Activated CD8-positive, alpha-beta T cell treated with anti-CD3 and anti-CD28 coated beads, Interleukin-2, amount 10 ng/mL, durations not matched to agents 7 days and 5 days (primary cell): ENCODE results near the gene KRTAP4-16. TPM values are rescaled to one million over a fixed set of nuclear protein-coding genes. Genes with fewer than 3 reads are reported as not detected.
"Not testable (repeated sequence)": the region's sequence is repeated elsewhere in the genome, so short reads cannot be mapped to it uniquely, and the experiment has no call there.

Experiments used
- ATAC-seq: fragments of 150-1000 bp; cut with Tn5 transposase; one replicate; pipeline ENCODE4 v1.10.0; 2021; ENCODE audit warnings: moderate library complexity
- CTCF ChIA-PET: fragments of 350-600 bp; sonication (Branson Sonifier 250); formaldehyde crosslinking; loops from one replicate; lab custom pipeline; 2021; ENCODE audit warnings: antibody characterized with exemption; lab: Charles Lee
- POLR2A ChIA-PET: fragments of 350-600 bp; sonication (Branson Sonifier 250); formaldehyde crosslinking; loops from one replicate; lab custom pipeline; 2021; ENCODE audit warnings: antibody characterized with exemption; lab: Charles Lee
- DNase-seq: peaks from one replicate; pipeline ENCODE4 v3.0.0-alpha.2; 2020
- H3K27ac Mint-ChIP-seq: one replicate; pipeline ENCODE4 v1.8.0; 2021; ENCODE audit warnings: mild to moderate bottlenecking, mixed read lengths
- H3K27me3 Mint-ChIP-seq: one replicate; pipeline ENCODE4 v1.8.0; 2021; ENCODE audit warnings: low read depth, mixed read lengths
- H3K36me3 Mint-ChIP-seq: one replicate; pipeline ENCODE4 v1.8.0; 2021; ENCODE audit warnings: low read depth, mixed read lengths
- H3K4me1 Mint-ChIP-seq: one replicate; pipeline ENCODE4 v1.8.0; 2021; ENCODE audit warnings: low read depth, mixed read lengths
- H3K4me3 Mint-ChIP-seq: one replicate; pipeline ENCODE4 v1.8.0; 2021; ENCODE audit warnings: mild to moderate bottlenecking, mixed read lengths
- H3K9me3 Mint-ChIP-seq: one replicate; pipeline ENCODE4 v1.8.0; 2022; ENCODE audit warnings: mixed read lengths; ENCODE audit not compliant: insufficient read depth
- total RNA-seq, 2 experiments: library from RNA; stranded (reverse); gene quantifications; one replicate each; pipeline ENCODE4 v1.2.3, GENCODE V29; 2021

The KRTAP4-16 gene
- total RNA-seq, 2 experiments from 2014 or later = not detected

DNA sequence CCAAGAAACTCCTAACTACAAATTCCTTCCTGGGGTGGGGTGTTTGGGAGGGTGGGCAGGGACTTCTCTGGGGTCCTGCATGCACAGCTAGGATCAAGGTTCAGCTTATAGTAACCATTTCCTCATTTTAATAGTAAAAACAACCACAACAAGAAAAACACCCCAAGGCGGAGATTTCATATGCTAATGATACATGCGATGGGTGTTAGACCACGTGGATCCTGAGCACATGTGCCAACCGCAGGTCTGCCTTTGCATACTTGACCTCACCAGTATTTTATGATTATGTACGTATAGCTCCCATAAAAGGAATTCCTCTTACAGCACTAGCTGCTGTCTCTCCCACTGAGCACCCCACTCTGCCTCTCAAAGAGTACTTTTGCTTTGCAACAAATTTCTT is 14.3 kb upstream of the KRTAP4-16 start:
- H3K4me3 Mint-ChIP-seq = no peak overlapping the region
- DNase-seq (no peak), ATAC-seq (no peak)
- H3K36me3 Mint-ChIP-seq = peaks cover 6% of the 10 kb centered on the region
- ChIA-PET CTCF (interaction anchor here (1.4 kb wide), 1 partner anchor 213 kb away, joined by 3 read pairs; no protein-coding TSS in a partner anchor), POLR2A (no interaction called here)
- peaks cover 10% of the 10 kb centered on the region for H3K4me1 Mint-ChIP-seq
- H3K9me3 Mint-ChIP-seq = peaks cover 10% of the 10 kb centered on the region
- H3K27me3 Mint-ChIP-seq = peaks cover 3% of the 10 kb centered on the region
- H3K27ac Mint-ChIP-seq = no peak overlapping the region

DNA sequence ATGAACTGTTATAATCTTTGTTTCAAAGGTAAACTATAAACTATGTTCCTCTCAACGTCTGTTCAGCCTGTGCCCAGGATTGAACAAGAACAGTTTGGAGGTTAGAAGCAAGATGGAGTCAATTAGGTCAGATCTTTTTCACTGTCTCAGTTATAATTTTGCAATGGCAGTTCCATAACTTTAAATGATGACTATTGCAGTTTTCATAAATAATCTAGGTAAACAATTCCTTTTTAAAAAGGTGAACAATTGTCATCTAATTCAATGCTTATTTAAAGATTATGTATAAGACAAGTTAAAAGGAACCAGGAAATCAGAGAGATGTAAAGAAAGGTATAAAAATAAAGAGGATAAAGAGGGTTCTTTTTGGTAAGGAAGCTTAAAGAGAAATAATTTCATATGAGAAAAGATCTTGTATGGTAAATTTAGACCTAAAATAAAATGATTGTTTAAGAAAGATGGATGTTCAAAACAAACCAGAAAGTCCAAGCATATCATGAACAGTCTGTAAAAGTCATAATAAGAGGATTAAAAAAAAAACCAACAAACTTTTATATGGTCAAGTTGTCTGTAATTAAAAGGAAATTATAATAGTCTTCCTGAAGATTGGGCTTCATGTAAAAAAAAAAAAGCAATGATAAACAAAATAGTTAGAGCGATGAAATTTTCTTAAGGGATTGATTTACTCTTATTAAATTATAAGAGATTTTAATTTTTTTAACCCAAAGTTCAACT is 9.3 kb upstream of the KRTAP4-16 start:
- Mint-ChIP-seq H3K36me3 (peaks cover 3% of the 10 kb centered on the region), H3K4me3 (no peak overlapping the region), H3K27me3 (no peaks in the 10 kb centered on the region), H3K27ac (no peak overlapping the region), H3K9me3 (peaks cover 15% of the 10 kb centered on the region), H3K4me1 (peaks cover 7% of the 10 kb centered on the region)
- ATAC-seq (no peak), DNase-seq (no peak)
- ChIA-PET CTCF (no interaction called here), POLR2A (interaction anchor here (0.7 kb wide), 1 partner anchor 9 kb away, joined by 3 read pairs; no protein-coding TSS in a partner anchor)

DNA sequence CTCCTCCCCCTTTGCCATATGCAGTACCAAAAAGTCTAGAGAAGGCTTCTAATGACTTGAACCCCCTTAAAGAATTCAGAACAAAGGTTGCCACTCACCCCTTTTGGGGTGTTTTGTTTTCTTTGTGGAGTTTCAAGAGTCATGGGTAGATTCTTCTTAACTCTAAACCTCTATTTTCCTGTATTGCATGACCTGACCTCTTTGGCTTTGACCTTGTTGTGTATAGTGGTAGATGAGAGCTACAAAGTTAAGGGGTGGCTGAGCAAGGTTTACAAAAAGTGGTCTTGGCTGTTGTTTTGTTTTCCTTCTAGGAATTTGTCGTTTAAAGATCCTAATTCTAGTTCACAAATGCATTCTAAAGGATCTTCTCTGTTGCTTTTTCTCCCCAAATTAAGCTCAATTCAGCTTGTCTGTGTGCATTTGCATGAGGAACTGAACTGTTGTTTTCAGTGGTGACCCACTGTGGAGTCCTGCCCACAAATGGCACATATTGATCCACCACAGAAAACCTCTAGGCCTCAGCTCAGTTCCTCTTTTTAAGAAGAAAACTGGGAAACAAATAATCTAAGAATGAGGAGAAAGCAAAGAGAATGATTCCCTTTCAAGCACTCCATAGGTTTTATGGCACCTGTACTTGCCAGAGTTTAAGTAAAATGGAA is 6.8 kb upstream of the KRTAP4-16 start:
- H3K36me3 Mint-ChIP-seq, H3K27ac Mint-ChIP-seq, POLR2A ChIA-PET, ATAC-seq, H3K4me1 Mint-ChIP-seq, H3K4me3 Mint-ChIP-seq, H3K27me3 Mint-ChIP-seq, CTCF ChIA-PET, DNase-seq: not testable (repeated sequence)
- H3K9me3 Mint-ChIP-seq = peaks cover 15% of the 10 kb centered on the region

- Mint-ChIP-seq H3K4me1 (peaks cover 7% of the 10 kb centered on the region), H3K9me3 (peaks cover 12% of the 10 kb centered on the region), H3K4me3 (no peak overlapping the region), H3K27me3 (peaks cover 2% of the 10 kb centered on the region), H3K36me3 (peaks cover 2% of the 10 kb centered on the region), H3K27ac (no peak overlapping the region)
- POLR2A ChIA-PET = no interaction called here
- ATAC-seq = no peak
- CTCF ChIA-PET = no interaction called here
- DNase-seq = no peak
Observed at GRCh38 chr17:41107941-41108450, 6.0 kb upstream of the KRTAP4-16 start.

GRCh38 chr17:41105347-41105746 is 3.3 kb upstream of the KRTAP4-16 start, which contains the start of gene KRTAP4-9:
KRTAP4-9 (plus strand) TSS chr17:41105389; CDS start chr17:41105389, 0 bp downstream.
- H3K4me3 Mint-ChIP-seq, DNase-seq, POLR2A ChIA-PET, H3K27ac Mint-ChIP-seq, H3K27me3 Mint-ChIP-seq, H3K9me3 Mint-ChIP-seq, ATAC-seq, H3K36me3 Mint-ChIP-seq, CTCF ChIA-PET, H3K4me1 Mint-ChIP-seq: not testable (repeated sequence)

- H3K4me3 Mint-ChIP-seq, H3K27me3 Mint-ChIP-seq, H3K4me1 Mint-ChIP-seq, H3K9me3 Mint-ChIP-seq, H3K27ac Mint-ChIP-seq, ATAC-seq, CTCF ChIA-PET, H3K36me3 Mint-ChIP-seq, DNase-seq, POLR2A ChIA-PET: not testable (repeated sequence)
Observed at GRCh38 chr17:41104386-41105038, 2.5 kb upstream of the KRTAP4-16 start.

- H3K36me3 Mint-ChIP-seq = no peaks in the 10 kb centered on the region
- H3K4me1 Mint-ChIP-seq = peaks cover 5% of the 10 kb centered on the region
- no peak overlapping the region for H3K4me3 Mint-ChIP-seq
- DNase-seq (no peak), ATAC-seq (no peak)
- H3K9me3 Mint-ChIP-seq = no peaks in the 10 kb centered on the region
- no peak overlapping the region for H3K27ac Mint-ChIP-seq
- POLR2A ChIA-PET = no interaction called here
- CTCF ChIA-PET = no interaction called here
- peaks cover 3% of the 10 kb centered on the region for H3K27me3 Mint-ChIP-seq
Observed at GRCh38 chr17:41103896-41104295, 1.9 kb upstream of the KRTAP4-16 start.

GRCh38 chr17:41099682-41100480 is 2.1 kb downstream of the KRTAP4-16 start:
- CTCF ChIA-PET, ATAC-seq, H3K27ac Mint-ChIP-seq: not testable (repeated sequence)

DNA sequence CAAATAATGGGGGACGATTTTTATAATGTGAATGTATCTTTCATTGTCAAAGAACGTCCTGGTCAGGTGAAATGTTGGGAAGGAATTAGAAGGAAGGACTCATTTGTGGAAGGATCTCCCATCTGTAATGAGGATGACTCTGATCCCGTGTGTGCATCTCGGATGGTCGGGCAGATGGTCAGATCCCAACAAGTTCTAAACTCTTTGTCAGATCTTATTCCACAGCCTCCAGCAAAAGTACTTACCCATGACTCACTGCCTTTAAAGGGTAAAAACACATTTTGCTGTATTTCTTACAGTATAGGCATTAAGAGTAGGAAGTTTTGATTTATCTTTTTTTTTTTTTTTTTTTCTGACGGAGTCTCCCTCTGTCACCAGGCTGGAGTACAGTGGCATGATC is 3.5 kb downstream of the KRTAP4-16 start:
- ATAC-seq (no peak), DNase-seq (no peak)
- ChIA-PET CTCF (no interaction called here), POLR2A (no interaction called here)
- no peak overlapping the region for H3K27ac Mint-ChIP-seq
- H3K36me3 Mint-ChIP-seq = no peaks in the 10 kb centered on the region
- H3K4me1 Mint-ChIP-seq = no peaks in the 10 kb centered on the region
- no peak overlapping the region for H3K4me3 Mint-ChIP-seq
- H3K9me3 Mint-ChIP-seq = no peaks in the 10 kb centered on the region
- H3K27me3 Mint-ChIP-seq = peaks cover 8% of the 10 kb centered on the region

More at GRCh38 chr17:41099682-41100480, 2.1 kb downstream of the KRTAP4-16 start:
- H3K36me3 Mint-ChIP-seq, H3K9me3 Mint-ChIP-seq, POLR2A ChIA-PET, H3K4me1 Mint-ChIP-seq, H3K27me3 Mint-ChIP-seq, H3K4me3 Mint-ChIP-seq, DNase-seq: not testable (repeated sequence)

DNA sequence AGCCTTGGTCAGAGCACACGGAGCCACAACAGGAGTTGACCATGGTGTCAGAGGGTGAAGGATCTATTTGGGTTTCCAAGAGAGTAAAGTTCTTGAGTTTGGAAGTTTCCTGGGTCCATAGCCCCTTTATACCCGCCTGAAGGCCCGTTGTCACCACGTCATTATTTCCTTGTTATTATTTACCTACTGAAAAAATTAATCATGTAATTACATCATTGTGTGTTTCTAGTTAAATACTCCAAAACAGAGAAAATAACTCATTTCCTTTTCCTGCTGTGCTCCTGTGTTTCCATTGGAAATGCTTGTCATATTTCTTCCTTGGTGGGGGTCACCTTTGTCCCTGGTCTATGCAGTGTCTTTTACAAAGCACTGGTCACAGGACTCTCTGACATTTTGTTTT is 4.0 kb downstream of the KRTAP4-16 start, which contains the start of gene KRTAP4-8:
KRTAP4-8 (minus strand) TSS at position 101 of the 400 bp plus-strand sequence; CDS start at position 43, 58 bp downstream.
- no peaks in the 10 kb centered on the region for H3K36me3 Mint-ChIP-seq
- no peak within 1 kb of the TSS for H3K27ac Mint-ChIP-seq
- no peak for ATAC-seq
- ChIA-PET CTCF (no interaction called here), POLR2A (no interaction called here)
- H3K4me3 Mint-ChIP-seq = no peak within 1 kb of the TSS
- H3K4me1 Mint-ChIP-seq = no peaks in the 10 kb centered on the region
- peaks cover 8% of the 10 kb centered on the region for H3K27me3 Mint-ChIP-seq
- H3K9me3 Mint-ChIP-seq = peaks cover 1% of the 10 kb centered on the region
- no peak for DNase-seq

- ChIA-PET CTCF (no interaction called here), POLR2A (no interaction called here)
- no peak overlapping the region for H3K4me3 Mint-ChIP-seq
- no peaks in the 10 kb centered on the region for H3K36me3 Mint-ChIP-seq
- peaks cover 8% of the 10 kb centered on the region for H3K27me3 Mint-ChIP-seq
- H3K27ac Mint-ChIP-seq = no peak overlapping the region
- H3K9me3 Mint-ChIP-seq = peaks cover 7% of the 10 kb centered on the region
- ATAC-seq = no peak
- H3K4me1 Mint-ChIP-seq = no peaks in the 10 kb centered on the region
- no peak for DNase-seq
Observed at GRCh38 chr17:41096055-41096454, 6.0 kb downstream of the KRTAP4-16 start.
